Measurements from ENCODE around the gene SPATA20.

- no peak for TF ChIP-seq EZH2 (IDR thresholded peaks at IDR 0.05; ENCODE audit: insufficient read depth, poor library complexity, severe bottlenecking)
- TF ChIP-seq EZH2phosphoT487 (IDR thresholded peaks at IDR 0.05; ENCODE audit: insufficient read depth, low read depth) = no peak
Measured at GRCh38 chr17:50584116-50584515, 37.1 kb downstream of the SPATA20 start.
